ENCODE results near the gene CCDC9B. TPM values are rescaled to one million over a fixed set of nuclear protein-coding genes. Genes with fewer than 3 reads are reported as not detected.

The CCDC9B gene
- total RNA-seq, 1 donor from 2014 or later: 72.5 TPM

- DNase-seq: peak; percentile 82
- Histone ChIP-seq H3K36me3 (peaks cover 16% of the 10 kb centered on the region), H3K9me3 (no peaks in the 10 kb centered on the region), H3K27me3 (no peaks in the 10 kb centered on the region), H3K4me1 (peaks cover 88% of the 10 kb centered on the region), H3K27ac (peak overlapping the region; percentile 88), H3K4me3 (peak overlapping the region; percentile 33)
- ATAC-seq: peak; percentile 67
- intact Hi-C loops (cut with DNase I): no loop called here
- no peak for TF ChIP-seq CTCF (IDR thresholded peaks at IDR 0.05)
These were observed 6.7 kb downstream of the CCDC9B start for GRCh38 chr15:40333922-40334492.

GRCh38 chr15:40332113-40332781 lies 8.5 kb downstream of the CCDC9B start:
- Histone ChIP-seq H3K4me1 (peaks cover 86% of the 10 kb centered on the region), H3K27ac (no peak overlapping the region), H3K27me3 (no peaks in the 10 kb centered on the region), H3K4me3 (no peak overlapping the region), H3K36me3 (peaks cover 12% of the 10 kb centered on the region), H3K9me3 (no peaks in the 10 kb centered on the region)
- ATAC-seq (no peak), DNase-seq (no peak)
- intact Hi-C loops (cut with DNase I): no loop called here
- TF ChIP-seq CTCF (IDR thresholded peaks at IDR 0.05): no peak

- Histone ChIP-seq H3K4me3 (no peak overlapping the region), H3K27me3 (no peaks in the 10 kb centered on the region), H3K36me3 (peaks cover 6% of the 10 kb centered on the region), H3K4me1 (peaks cover 88% of the 10 kb centered on the region), H3K9me3 (no peaks in the 10 kb centered on the region), H3K27ac (no peak overlapping the region)
- intact Hi-C loops (cut with DNase I): no loop called here
- TF ChIP-seq CTCF (IDR thresholded peaks at IDR 0.05): no peak
- ATAC-seq (no peak), DNase-seq (no peak)
These were observed 9.1 kb downstream of the CCDC9B start for GRCh38 chr15:40331637-40332036.

GRCh38 chr15:40331026-40331425 lies 9.7 kb downstream of the CCDC9B start:
- H3K9me3 ChIP-seq: no peaks in the 10 kb centered on the region
- H3K4me3 ChIP-seq: no peak overlapping the region
- no peaks in the 10 kb centered on the region for H3K36me3 ChIP-seq
- ATAC-seq (no peak), DNase-seq (no peak)
- H3K27me3 ChIP-seq: no peaks in the 10 kb centered on the region
- intact Hi-C loops (cut with DNase I): no loop called here
- TF ChIP-seq CTCF (IDR thresholded peaks at IDR 0.05): no peak
- peak overlapping the region; percentile 63 for H3K27ac ChIP-seq
- peaks cover 88% of the 10 kb centered on the region for H3K4me1 ChIP-seq

- TF ChIP-seq CTCF (IDR thresholded peaks at IDR 0.05): no peak
- intact Hi-C loops (cut with DNase I): no loop called here
- H3K4me3 ChIP-seq: no peak overlapping the region
- H3K27me3 ChIP-seq: no peaks in the 10 kb centered on the region
- H3K27ac ChIP-seq: peak overlapping the region; percentile 63
- ATAC-seq (peak; percentile 79), DNase-seq (peak; percentile 89)
- peaks cover 86% of the 10 kb centered on the region for H3K4me1 ChIP-seq
- no peaks in the 10 kb centered on the region for H3K36me3 ChIP-seq
- H3K9me3 ChIP-seq: no peaks in the 10 kb centered on the region
These were observed 10.3 kb downstream of the CCDC9B start for GRCh38 chr15:40330368-40330836.
